HepG2 (cell line): Measurements from ENCODE around the gene EGFR. TPM values are rescaled to one million over a fixed set of nuclear protein-coding genes. Genes with fewer than 3 reads are reported as not detected.

Experiments used
- ATAC-seq: fragments of 200-7000 bp; cut with Tn5 transposase; 3 replicates; pipeline ENCODE4 v1.9.1; 2020; ENCODE audit warnings: mild to moderate bottlenecking, moderate library complexity
- BruUV-seq: library from RNA; stranded (reverse); fragments of 400-500 nt; replicated peaks from 2 replicates; lab custom pipeline; 2021; lab: Mats Ljungman, UMichigan
- CTCF ChIA-PET: fragments of 300-600 bp; formaldehyde crosslinking; extraction: SDS; loops from one replicate; lab custom pipeline; 2021; ENCODE audit warnings: low total read pairs, inconsistent platforms, low intra/inter-chr PET ratio; lab: Yijun Ruan, JAX
- POLR2A ChIA-PET: fragments of 350-600 bp; sonication (Branson Sonifier 250); formaldehyde crosslinking; loops from one replicate; lab custom pipeline; 2020; ENCODE audit warnings: antibody characterized with exemption, inconsistent platforms; lab: Yijun Ruan, JAX
- DNase-seq: peaks from one replicate; pipeline ENCODE4 v3.0.0-alpha.2; 2015; ENCODE audit warnings: low spot score
- FAIRE-seq: peaks from 3 replicates; lab custom pipeline; 2011; peaks lifted over from hg19 to GRCh38; lab: Jason Lieb, UNC
- H2AFZ ChIP-seq: one replicate; pipeline ENCODE4 v1.6.1; 2011; ENCODE audit warnings: low read length, inconsistent platforms
- H3K27ac ChIP-seq: fragments of 300-600 bp; 3 replicates; pipeline ENCODE4 v1.8.0; 2011; ENCODE audit warnings: mixed run types, mild to moderate bottlenecking, mixed read lengths, low read length, inconsistent platforms; ENCODE audit not compliant: insufficient read depth; ENCODE audit errors: extremely low read length
- H3K27me3 ChIP-seq, 2 experiments: fragments of 200-600 bp in 1 of 2; 2 replicates in 1 of 2; 3 replicates in 1 of 2; pipeline versions ENCODE4 v1.6.0 to v1.8.0; 2011; ENCODE audit warnings: low read length in 2 of 2, mild to moderate bottlenecking in 2 of 2, moderate library complexity in 2 of 2, inconsistent platforms in 1 of 2; ENCODE audit not compliant: insufficient read depth in 2 of 2, control insufficient read depth in 1 of 2
- H3K36me3 ChIP-seq, 2 experiments: fragments of 200-600 bp in 1 of 2; replicated peaks in 1 of 2; 2 replicates in 1 of 2; 3 replicates in 1 of 2; pipeline versions ENCODE4 v1.5.1 to v1.8.0; 2011; ENCODE audit warnings: low read length in 2 of 2, inconsistent platforms in 1 of 2; ENCODE audit not compliant: insufficient read depth in 2 of 2, control insufficient read depth in 1 of 2
- H3K4me1 ChIP-seq: 2 replicates; pipeline ENCODE4 v1.5.1; 2012; ENCODE audit warnings: low read length, inconsistent platforms; ENCODE audit not compliant: insufficient read depth
- H3K4me2 ChIP-seq: 2 replicates; pipeline ENCODE4 v1.6.0; 2011; ENCODE audit warnings: low read depth, low read length, inconsistent platforms
- H3K4me3 ChIP-seq, 3 experiments: fragments of 200-600 bp in 1 of 3; sonication (generic), shearing (Covaris generic) in 1 of 3; replicated peaks in 1 of 3; 2 replicates each; pipeline ENCODE4 v1.5.1; 2011 to 2016; ENCODE audit warnings: low read length in 3 of 3, inconsistent platforms in 2 of 3, low read depth in 2 of 3, mild to moderate bottlenecking in 2 of 3, control low read depth in 1 of 3, mixed read lengths in 1 of 3; ENCODE audit not compliant: insufficient read depth in 1 of 3
- H3K79me2 ChIP-seq: one replicate; pipeline ENCODE4 v1.6.1; 2011; ENCODE audit warnings: low read length, inconsistent platforms; ENCODE audit not compliant: insufficient read depth
- H3K9ac ChIP-seq: 2 replicates; pipeline ENCODE4 v1.6.0; 2011; ENCODE audit warnings: mild to moderate bottlenecking, low read depth, low read length, inconsistent platforms; ENCODE audit not compliant: insufficient read depth
- H3K9me3 ChIP-seq: 2 replicates; pipeline ENCODE4 v1.5.1; 2012; ENCODE audit warnings: mild to moderate bottlenecking, low read length
- H4K20me1 ChIP-seq: 2 replicates; pipeline ENCODE4 v1.6.0; 2011; ENCODE audit warnings: inconsistent platforms, mild to moderate bottlenecking, low read length, moderate library complexity; ENCODE audit not compliant: insufficient read depth
- AKNA ChIP-seq: sonication (generic); formaldehyde crosslinking; IDR thresholded peaks from 2 replicates; pipeline ENCODE4 v1.4.0; 2020; ENCODE audit warnings: missing genetic modification reagents, borderline replicate concordance
- FOXA1 ChIP-seq, 2 experiments: fragments of 450-650 bp in 1 of 2; sonication (generic) in 1 of 2; formaldehyde crosslinking in 1 of 2; IDR thresholded peaks; 2 replicates each; pipeline versions ENCODE4 v1.4.0 to v1.6.1; 2016 to 2020; ENCODE audit warnings: missing genetic modification reagents in 1 of 2
- HDAC1 ChIP-seq: sonication (generic); formaldehyde crosslinking; IDR thresholded peaks from 2 replicates; pipeline ENCODE4 v1.5.1; 2020; ENCODE audit warnings: mild to moderate bottlenecking, missing genetic modification reagents
- PRMT3 ChIP-seq: sonication (generic); formaldehyde crosslinking; IDR thresholded peaks from 2 replicates; pipeline ENCODE4 v1.8.1; 2022; ENCODE audit warnings: low read depth, mild to moderate bottlenecking, moderate library complexity, missing genetic modification reagents, borderline replicate concordance
- TRAFD1 ChIP-seq: sonication (generic); formaldehyde crosslinking; IDR thresholded peaks from 2 replicates; pipeline ENCODE4 v1.5.1; 2020; ENCODE audit warnings: missing genetic modification reagents, mild to moderate bottlenecking, borderline replicate concordance
- ZFP1 ChIP-seq: IDR thresholded peaks from 2 replicates; pipeline ENCODE4 v1.6.1; 2016
- ZNF503 ChIP-seq: sonication (generic); formaldehyde crosslinking; IDR thresholded peaks from 2 replicates; pipeline ENCODE4 v1.4.0; 2020; ENCODE audit warnings: missing genetic modification reagents
- ZNF547 ChIP-seq: sonication (generic); formaldehyde crosslinking; IDR thresholded peaks from 2 replicates; pipeline ENCODE4 v1.5.1; 2020; ENCODE audit warnings: mild to moderate bottlenecking, missing genetic modification reagents
- ZNF598 ChIP-seq: sonication (generic); formaldehyde crosslinking; IDR thresholded peaks from 2 replicates; pipeline ENCODE4 v1.5.1; 2020; ENCODE audit warnings: mild to moderate bottlenecking, missing genetic modification reagents, borderline replicate concordance
- ZSCAN21 ChIP-seq: sonication (generic); formaldehyde crosslinking; IDR thresholded peaks from 2 replicates; pipeline ENCODE4 v1.8.0; 2022; ENCODE audit warnings: mild to moderate bottlenecking, missing genetic modification reagents, moderate library complexity, borderline replicate concordance
- WGBS: methylation state at CpG from one replicate; pipeline ENCODE4 v1.1.6; 2017; ENCODE audit warnings: low lambda C conversion rate; 5-methylcytosine and 5-hydroxymethylcytosine counted together
- in situ Hi-C: cut with HindIII; loops from 2 replicates; pipeline ENCODE4 v1.10.0; 2017; ENCODE audit warnings: low pct_unique_long_range_greater_than_20kb; ENCODE audit not compliant: extremely low pct_ligation_motif_present
- intact Hi-C: fragments of 100-400 bp; cut with micrococcal nuclease; formaldehyde crosslinking; loops from one replicate; pipeline ENCODE4 v1.10.0; 2022; ENCODE audit not compliant: unreplicated experiment
- polyA plus RNA-seq, 8 experiments: library from polyadenylated mRNA; depleted of rRNA in 3 of 8; stranded (reverse) in 7 of 8; unstranded in 1 of 8; fragments of >200 nt; fragmentation: Illumina TruSeq in 4 of 8; extraction: Trizol in 4 of 8; gene quantifications; 2 replicates each; pipeline versions ENCODE4 v1.2.1 to v1.2.3, GENCODE V29; 2011 to 2016; ENCODE audit warnings: low read depth in 4 of 8, missing spikeins in 1 of 8, mixed read lengths in 1 of 8; ENCODE audit not compliant: insufficient read depth in 1 of 8
- total RNA-seq, 5 experiments: library from RNA; depleted of rRNA; stranded (reverse); fragments of >200 nt; fragmentation: Illumina TruSeq; extraction: Trizol; gene quantifications; 2 replicates each; pipeline ENCODE4 v1.2.3, GENCODE V29; 2016; ENCODE audit warnings: low read depth in 1 of 5

EGFR gene
- total and polyA plus RNA-seq, 2 of the 13 experiments (the other 11 are each of a cell fraction or from before 2014, with no cell fraction given), result 7.0 to 10.0 TPM

GRCh38 chr7:55016061-55016745, 2.6 kb upstream of the EGFR start:
- no TSS peak for BruUV-seq
- H3K4me1 ChIP-seq, result peaks cover 41% of the 10 kb centered on the region
- no peak overlapping the region for H3K4me3 ChIP-seq

More at GRCh38 chr7:55016061-55016745, 2.6 kb upstream of the EGFR start:
- peaks cover 4% of the 10 kb centered on the region for H3K79me2 ChIP-seq
- CTCF ChIA-PET, result no interaction called here
- in situ Hi-C loops, result no loop called here
- H4K20me1 ChIP-seq, result no peaks in the 10 kb centered on the region
- no peak overlapping the region for H3K27ac ChIP-seq
- no peaks in the 10 kb centered on the region for H3K36me3 ChIP-seq
- 34% methylated on average over 5 of the region's 5 CpGs for WGBS
- ATAC-seq (no peak), DNase-seq (no peak), FAIRE-seq (no peak)
- H3K27me3 ChIP-seq, result peaks cover 7 to 32% of the 10 kb centered on the region in 2 experiments
- no peak overlapping the region for H3K9ac ChIP-seq
- TF ChIP-seq TRAFD1 (CRISPR knock-in tag) (no peak), ZSCAN21 (CRISPR knock-in tag) (no peak), ZNF598 (CRISPR knock-in tag) (no peak), HDAC1 (CRISPR knock-in tag) (no peak), AKNA (CRISPR knock-in tag) (no peak), FOXA1 (IDR thresholded peaks at IDR 0.05) (no peak), FOXA1 (CRISPR knock-in tag; IDR thresholded peaks at IDR 0.05) (no peak), ZNF547 (CRISPR knock-in tag) (no peak), ZNF503 (CRISPR knock-in tag) (no peak), ZFP1 (no peak), PRMT3 (CRISPR knock-in tag) (no peak)
- POLR2A ChIA-PET, result no interaction called here
- H3K4me2 ChIP-seq, result no peak overlapping the region
- H3K9me3 ChIP-seq, result no peaks in the 10 kb centered on the region
- no peak overlapping the region for H2AFZ ChIP-seq
- intact Hi-C loops, result loop anchor here (10.0 kb wide), 1 partner anchor 119 kb away; no protein-coding TSS in a partner anchor
